Rectal smooth muscle tissue (tissue), 1 donor: Measurements from ENCODE around the gene AP2A2.

ENCODE experiments used
- H3K27ac ChIP-seq: one replicate; pipeline ENCODE4 v1.7.0; 2013; ENCODE audit warnings: low read depth, low read length, inconsistent platforms
- H3K27me3 ChIP-seq: one replicate; pipeline ENCODE4 v1.7.0; 2013; ENCODE audit warnings: low read length; ENCODE audit not compliant: control insufficient read depth, insufficient read depth
- H3K36me3 ChIP-seq: one replicate; pipeline ENCODE4 v1.7.0; 2013; ENCODE audit warnings: low read length; ENCODE audit not compliant: control insufficient read depth, insufficient read depth
- H3K4me1 ChIP-seq: one replicate; pipeline ENCODE4 v1.7.0; 2013; ENCODE audit warnings: low read length; ENCODE audit not compliant: control insufficient read depth, insufficient read depth
- H3K4me3 ChIP-seq: one replicate; pipeline ENCODE4 v1.7.0; 2013; ENCODE audit warnings: low read length
- H3K9ac ChIP-seq: one replicate; pipeline ENCODE4 v1.7.0; 2013; ENCODE audit warnings: low read length

The AP2A2 gene

GRCh38 chr11:925496-926301 is at the start of gene AP2A2:
Gene AP2A2 (plus strand): TSS chr11:925870. CDS start chr11:926022, 152 bp downstream.
- H3K36me3 ChIP-seq: no peaks in the 10 kb centered on the region
- peak within 1 kb of the TSS; percentile 82 for H3K4me3 ChIP-seq
- no peaks in the 10 kb centered on the region for H3K27me3 ChIP-seq
- peaks cover 10% of the 10 kb centered on the region for H3K4me1 ChIP-seq
- H3K27ac ChIP-seq: peak within 1 kb of the TSS; percentile 81
- H3K9ac ChIP-seq: peak within 1 kb of the TSS; percentile 68

GRCh38 chr11:876545-876944 is 49.1 kb upstream of the AP2A2 start:
- Histone ChIP-seq H3K4me1 (no peaks in the 10 kb centered on the region), H3K36me3 (peaks cover 8% of the 10 kb centered on the region), H3K27ac (no peak overlapping the region), H3K9ac (no peak overlapping the region), H3K27me3 (no peaks in the 10 kb centered on the region), H3K4me3 (no peak overlapping the region)

- Histone ChIP-seq H3K4me3 (no peak overlapping the region), H3K27ac (no peak overlapping the region), H3K36me3 (peaks cover 8% of the 10 kb centered on the region), H3K4me1 (no peaks in the 10 kb centered on the region), H3K9ac (no peak overlapping the region), H3K27me3 (no peaks in the 10 kb centered on the region)
These were observed 48.1 kb upstream of the AP2A2 start for GRCh38 chr11:877565-877964.

- no peaks in the 10 kb centered on the region for H3K4me1 ChIP-seq
- H3K4me3 ChIP-seq: no peak overlapping the region
- no peak overlapping the region for H3K9ac ChIP-seq
- H3K36me3 ChIP-seq: peaks cover 6% of the 10 kb centered on the region
- no peaks in the 10 kb centered on the region for H3K27me3 ChIP-seq
- no peak overlapping the region for H3K27ac ChIP-seq
These were observed 45.2 kb upstream of the AP2A2 start for GRCh38 chr11:880447-880846.

- Histone ChIP-seq H3K27me3 (no peaks in the 10 kb centered on the region), H3K9ac (no peak overlapping the region), H3K4me1 (no peaks in the 10 kb centered on the region), H3K36me3 (peaks cover 6% of the 10 kb centered on the region), H3K4me3 (no peak overlapping the region), H3K27ac (no peak overlapping the region)
These were observed 43.1 kb upstream of the AP2A2 start for GRCh38 chr11:882596-882995.

- no peak overlapping the region for H3K27ac ChIP-seq
- no peak overlapping the region for H3K4me3 ChIP-seq
- peaks cover 6% of the 10 kb centered on the region for H3K36me3 ChIP-seq
- H3K4me1 ChIP-seq: no peaks in the 10 kb centered on the region
- H3K27me3 ChIP-seq: no peaks in the 10 kb centered on the region
- H3K9ac ChIP-seq: no peak overlapping the region
These were observed 42.1 kb upstream of the AP2A2 start for GRCh38 chr11:883527-883926.

- Histone ChIP-seq H3K27ac (no peak overlapping the region), H3K36me3 (peaks cover 5% of the 10 kb centered on the region), H3K4me1 (no peaks in the 10 kb centered on the region), H3K27me3 (no peaks in the 10 kb centered on the region), H3K4me3 (no peak overlapping the region), H3K9ac (no peak overlapping the region)
These were observed 41.0 kb upstream of the AP2A2 start for GRCh38 chr11:884578-885070.

GRCh38 chr11:886568-886967 is 39.1 kb upstream of the AP2A2 start:
- no peak overlapping the region for H3K9ac ChIP-seq
- no peaks in the 10 kb centered on the region for H3K4me1 ChIP-seq

GRCh38 chr11:887589-887988 is 38.1 kb upstream of the AP2A2 start:
- Histone ChIP-seq H3K36me3 (no peaks in the 10 kb centered on the region), H3K27ac (no peak overlapping the region), H3K4me3 (no peak overlapping the region), H3K9ac (no peak overlapping the region), H3K4me1 (no peaks in the 10 kb centered on the region), H3K27me3 (no peaks in the 10 kb centered on the region)

More at GRCh38 chr11:886568-886967, 39.1 kb upstream of the AP2A2 start:
- no peak overlapping the region for H3K27ac ChIP-seq
- no peak overlapping the region for H3K4me3 ChIP-seq
- no peaks in the 10 kb centered on the region for H3K27me3 ChIP-seq
- no peaks in the 10 kb centered on the region for H3K36me3 ChIP-seq

GRCh38 chr11:888310-889212 is 37.1 kb upstream of the AP2A2 start:
- no peak overlapping the region for H3K9ac ChIP-seq
- H3K4me3 ChIP-seq: no peak overlapping the region
- H3K27ac ChIP-seq: no peak overlapping the region
- no peaks in the 10 kb centered on the region for H3K27me3 ChIP-seq
- no peaks in the 10 kb centered on the region for H3K4me1 ChIP-seq
- no peaks in the 10 kb centered on the region for H3K36me3 ChIP-seq

- Histone ChIP-seq H3K27me3 (no peaks in the 10 kb centered on the region), H3K27ac (no peak overlapping the region), H3K4me3 (no peak overlapping the region), H3K36me3 (no peaks in the 10 kb centered on the region), H3K4me1 (no peaks in the 10 kb centered on the region), H3K9ac (no peak overlapping the region)
These were observed 36.4 kb upstream of the AP2A2 start for GRCh38 chr11:889257-889656.

- no peaks in the 10 kb centered on the region for H3K4me1 ChIP-seq
- no peak overlapping the region for H3K9ac ChIP-seq
- no peaks in the 10 kb centered on the region for H3K27me3 ChIP-seq
- no peak overlapping the region for H3K27ac ChIP-seq
- no peaks in the 10 kb centered on the region for H3K36me3 ChIP-seq
- H3K4me3 ChIP-seq: no peak overlapping the region
These were observed 35.8 kb upstream of the AP2A2 start for GRCh38 chr11:889687-890475.
